Vagina (tissue), 2 donors: ENCODE measurements around the gene APP. TPM values are rescaled to one million over a fixed set of nuclear protein-coding genes. Genes with fewer than 3 reads are reported as not detected.

Experiments used
- DNase-seq, 2 donors: peaks; one replicate each; pipeline ENCODE4 v3.0.0-alpha.2; 2017; ENCODE audit errors: extremely low spot score in 2 of 2
- H3K27ac ChIP-seq: fragments of 200-600 bp; sonication (generic); one replicate; pipeline ENCODE4 v1.5.1; 2019
- H3K27me3 ChIP-seq: fragments of 200-600 bp; sonication (generic); one replicate; pipeline ENCODE4 v1.5.1; 2019
- H3K36me3 ChIP-seq, 2 donors: fragments of 200-600 bp; sonication (generic); one replicate each; pipeline ENCODE4 v1.5.1; 2017 to 2019
- H3K4me1 ChIP-seq: fragments of 200-600 bp; sonication (generic); one replicate; pipeline ENCODE4 v1.5.1; 2019
- H3K4me3 ChIP-seq, 2 donors: fragments of 200-600 bp; sonication (generic); 1 replicate in 1 of 2; 2 replicates in 1 of 2; pipeline ENCODE4 v1.5.1; 2016 to 2019
- H3K9me3 ChIP-seq: fragments of 200-600 bp; sonication (generic); one replicate; pipeline ENCODE4 v1.5.1; 2019
- POLR2A ChIP-seq, 2 donors: fragments of 450-650 bp; IDR thresholded peaks; one replicate each; pipeline ENCODE4 v1.6.1; 2017; ENCODE audit warnings: antibody characterized with exemption in 2 of 2, mild to moderate bottlenecking in 2 of 2, moderate library complexity in 2 of 2
- POLR2AphosphoS5 ChIP-seq, 2 donors: sonication (generic); formaldehyde crosslinking; IDR thresholded peaks; one replicate each; pipeline ENCODE4 v1.9.0; 2017; ENCODE audit warnings: antibody characterized with exemption in 2 of 2, mild to moderate bottlenecking in 2 of 2, low read depth in 1 of 2; ENCODE audit not compliant: insufficient read depth in 1 of 2
- intact Hi-C: fragments of 100-400 bp; cut with DNase I; formaldehyde crosslinking; loops from one replicate; pipeline ENCODE4 v1.15.1; 2023
- total RNA-seq: library from RNA; depleted of rRNA; stranded (reverse); fragments of >200 nt; gene quantifications from one replicate; pipeline ENCODE4 v1.2.3, GENCODE V29; 2016
- TF ChIP-seq, protein P1 (sequence below), 3 experiments: fragments of 450-650 bp in 2 of 3; fragments of 200-600 bp in 1 of 3; sonication (generic) in 1 of 3; IDR thresholded peaks; one replicate each; pipeline ENCODE4 v1.5.1; 2017 to 2019; ENCODE audit warnings: antibody characterized with exemption in 3 of 3, mild to moderate bottlenecking in 2 of 3, moderate library complexity in 2 of 3

APP gene
- total RNA-seq, 1 donor from 2014 or later, result 315 TPM

DNA sequence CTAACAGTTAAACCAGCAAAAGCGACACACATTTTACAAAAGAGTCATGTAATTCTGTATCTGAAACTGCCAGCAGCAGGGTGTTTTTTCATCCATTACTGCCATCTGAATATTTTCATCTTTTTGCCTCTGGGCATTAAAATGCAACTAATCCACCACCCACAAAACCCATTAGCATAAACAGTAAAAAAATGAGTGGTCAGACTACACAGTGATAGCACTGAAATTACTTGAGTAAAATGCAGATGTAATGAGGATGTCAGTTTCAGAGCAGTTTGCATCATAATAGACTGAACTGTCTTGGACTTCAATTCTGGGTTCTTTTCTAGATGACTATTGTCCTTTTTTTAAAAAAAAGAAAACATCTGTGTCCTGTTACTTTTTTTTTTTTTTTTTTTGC is 303.5 kb downstream of the APP start:
- H3K4me1 ChIP-seq, result no peaks in the 10 kb centered on the region
- no peak overlapping the region for H3K4me3 ChIP-seq
- intact Hi-C loops, result no loop called here

DNA sequence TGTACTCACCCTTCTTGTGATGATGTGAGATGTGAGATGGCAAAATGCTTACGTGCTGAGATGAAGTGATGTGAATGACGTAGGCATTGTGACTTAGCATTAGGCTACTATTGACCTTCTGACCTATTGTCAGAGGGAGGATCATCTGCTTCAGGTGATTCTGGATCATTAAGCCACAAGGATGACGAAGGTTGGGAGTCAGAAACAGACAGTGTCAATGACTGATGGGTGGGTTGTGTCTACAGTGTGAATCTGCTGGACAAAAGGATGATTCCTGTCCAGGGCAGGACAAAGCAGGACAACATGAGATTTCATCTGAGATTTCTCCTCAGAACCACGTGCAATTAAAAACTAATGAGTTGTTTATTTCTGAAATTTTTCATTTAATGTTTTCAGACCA is 306.8 kb downstream of the APP start:
- no peak overlapping the region for H3K4me3 ChIP-seq
- intact Hi-C loops, result no loop called here
- TF ChIP-seq POLR2A (IDR thresholded peaks at IDR 0.05) (no peak), POLR2AphosphoS5 (IDR thresholded peaks at IDR 0.05; ENCODE audit: insufficient read depth in 1 of 2, low read depth in 1 of 2) (no peak)
- TF ChIP-seq, protein P1, sequence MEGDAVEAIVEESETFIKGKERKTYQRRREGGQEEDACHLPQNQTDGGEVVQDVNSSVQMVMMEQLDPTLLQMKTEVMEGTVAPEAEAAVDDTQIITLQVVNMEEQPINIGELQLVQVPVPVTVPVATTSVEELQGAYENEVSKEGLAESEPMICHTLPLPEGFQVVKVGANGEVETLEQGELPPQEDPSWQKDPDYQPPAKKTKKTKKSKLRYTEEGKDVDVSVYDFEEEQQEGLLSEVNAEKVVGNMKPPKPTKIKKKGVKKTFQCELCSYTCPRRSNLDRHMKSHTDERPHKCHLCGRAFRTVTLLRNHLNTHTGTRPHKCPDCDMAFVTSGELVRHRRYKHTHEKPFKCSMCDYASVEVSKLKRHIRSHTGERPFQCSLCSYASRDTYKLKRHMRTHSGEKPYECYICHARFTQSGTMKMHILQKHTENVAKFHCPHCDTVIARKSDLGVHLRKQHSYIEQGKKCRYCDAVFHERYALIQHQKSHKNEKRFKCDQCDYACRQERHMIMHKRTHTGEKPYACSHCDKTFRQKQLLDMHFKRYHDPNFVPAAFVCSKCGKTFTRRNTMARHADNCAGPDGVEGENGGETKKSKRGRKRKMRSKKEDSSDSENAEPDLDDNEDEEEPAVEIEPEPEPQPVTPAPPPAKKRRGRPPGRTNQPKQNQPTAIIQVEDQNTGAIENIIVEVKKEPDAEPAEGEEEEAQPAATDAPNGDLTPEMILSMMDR (IDR thresholded peaks at IDR 0.05), result no peak
- no peaks in the 10 kb centered on the region for H3K9me3 ChIP-seq
- DNase-seq, result no peak
- no peaks in the 10 kb centered on the region for H3K27me3 ChIP-seq
- no peaks in the 10 kb centered on the region for H3K36me3 ChIP-seq
- H3K4me1 ChIP-seq, result no peaks in the 10 kb centered on the region
- H3K27ac ChIP-seq, result no peak overlapping the region

More for the DNA sequence above, 303.5 kb downstream of the APP start:
- Histone ChIP-seq H3K9me3 (no peaks in the 10 kb centered on the region), H3K27ac (no peak overlapping the region), H3K36me3 (no peaks in the 10 kb centered on the region), H3K27me3 (no peaks in the 10 kb centered on the region)
- TF ChIP-seq POLR2AphosphoS5 (IDR thresholded peaks at IDR 0.05; ENCODE audit: insufficient read depth in 1 of 2, low read depth in 1 of 2) (no peak), POLR2A (IDR thresholded peaks at IDR 0.05) (no peak)
- TF ChIP-seq, protein P1 (IDR thresholded peaks at IDR 0.05), result no peak
- no peak for DNase-seq

GRCh38 chr21:25863031-25863430 is 307.5 kb downstream of the APP start:
- Histone ChIP-seq H3K36me3 (no peaks in the 10 kb centered on the region), H3K9me3 (no peaks in the 10 kb centered on the region), H3K27me3 (no peaks in the 10 kb centered on the region), H3K27ac (no peak overlapping the region), H3K4me3 (no peak overlapping the region), H3K4me1 (no peaks in the 10 kb centered on the region)
- intact Hi-C loops, result no loop called here
- DNase-seq, result no peak
- no peak for TF ChIP-seq POLR2A (IDR thresholded peaks at IDR 0.05)
- TF ChIP-seq, protein P1 (IDR thresholded peaks at IDR 0.05), result no peak
- no peak for TF ChIP-seq POLR2AphosphoS5 (IDR thresholded peaks at IDR 0.05; ENCODE audit: insufficient read depth in 1 of 2, low read depth in 1 of 2)

DNA sequence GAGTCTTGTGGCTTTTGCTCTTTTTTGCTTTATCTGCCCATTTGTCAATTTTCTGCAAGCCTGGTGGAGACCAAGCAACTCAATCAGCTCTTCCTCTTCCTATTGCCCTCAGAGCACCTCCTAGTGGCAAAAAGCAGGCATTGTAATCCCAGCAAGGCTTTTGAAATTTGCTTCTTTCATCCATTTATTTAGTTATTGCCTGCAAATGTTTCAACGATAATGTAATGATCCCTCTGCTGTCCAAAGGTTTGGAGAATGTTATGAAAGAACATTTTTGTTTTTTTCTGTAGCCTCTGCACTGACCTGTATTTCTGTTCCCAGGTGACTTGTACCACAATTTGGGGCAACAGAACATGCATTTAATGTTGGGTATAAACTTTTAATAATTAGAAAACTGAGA is 308.0 kb downstream of the APP start:
- H3K27me3 ChIP-seq, result no peaks in the 10 kb centered on the region
- DNase-seq, result no peak
- no peaks in the 10 kb centered on the region for H3K36me3 ChIP-seq
- TF ChIP-seq POLR2AphosphoS5 (IDR thresholded peaks at IDR 0.05; ENCODE audit: insufficient read depth in 1 of 2, low read depth in 1 of 2) (no peak), POLR2A (IDR thresholded peaks at IDR 0.05) (no peak)
- TF ChIP-seq, protein P1 (IDR thresholded peaks at IDR 0.05), result no peak
- no peaks in the 10 kb centered on the region for H3K9me3 ChIP-seq
- H3K4me1 ChIP-seq, result no peaks in the 10 kb centered on the region
- H3K4me3 ChIP-seq, result no peak overlapping the region
- H3K27ac ChIP-seq, result no peak overlapping the region
- intact Hi-C loops, result no loop called here

- no peaks in the 10 kb centered on the region for H3K36me3 ChIP-seq
- TF ChIP-seq, protein P1 (IDR thresholded peaks at IDR 0.05), result no peak
- TF ChIP-seq POLR2AphosphoS5 (IDR thresholded peaks at IDR 0.05; ENCODE audit: insufficient read depth in 1 of 2, low read depth in 1 of 2), result no peak
- no peak for TF ChIP-seq POLR2A (IDR thresholded peaks at IDR 0.05)
- intact Hi-C loops, result no loop called here
- no peak overlapping the region for H3K27ac ChIP-seq
- no peak for DNase-seq
- H3K27me3 ChIP-seq, result no peaks in the 10 kb centered on the region
- H3K4me3 ChIP-seq, result no peak overlapping the region
- no peaks in the 10 kb centered on the region for H3K4me1 ChIP-seq
- no peaks in the 10 kb centered on the region for H3K9me3 ChIP-seq
Observed at GRCh38 chr21:25862112-25862511, 308.5 kb downstream of the APP start.
